ENCODE results near the gene TRAF4.

TRAF4 gene

GRCh38 chr17:28717578-28718332 lies 26.1 kb upstream of the TRAF4 start, which contains the start of gene RAB34:
Gene RAB34 (minus strand): TSS chr17:28717868. CDS start chr17:28717266, 602 bp downstream.
- Histone ChIP-seq H3K9ac (no peak within 1 kb of the TSS), H3K27me3 (ENCODE audit: insufficient read depth, low read depth) (peaks cover 24% of the 10 kb centered on the region), H3K79me2 (ENCODE audit: insufficient read depth, low read depth) (peaks cover 29% of the 10 kb centered on the region), H3K4me3 (IDR thresholded peaks at IDR 0.05; ENCODE audit: insufficient read depth, low read depth, low read length) (no peak within 1 kb of the TSS), H3K4me1 (ENCODE audit: low read depth, poor library complexity, severe bottlenecking) (peaks cover 24% of the 10 kb centered on the region), H4K20me1 (ENCODE audit: insufficient read depth) (0 out of 2 replicates have a peak, but pooled peaks cover 5% of the 10 kb centered on the region), H3K4me2 (peak within 1 kb of the TSS; percentile 86; the same call in 1 of the 2 replicates), H3K36me3 (ENCODE audit: insufficient read depth) (peaks cover 18% of the 10 kb centered on the region; the same call in 1 of the 2 replicates), H3K27ac (no peak within 1 kb of the TSS), H2AFZ (ENCODE audit: low read depth) (no peak within 1 kb of the TSS)
- no peak for TF ChIP-seq CTCF (conservative IDR thresholded peaks at IDR 0.05; ENCODE audit: low read depth, low read length)

DNA sequence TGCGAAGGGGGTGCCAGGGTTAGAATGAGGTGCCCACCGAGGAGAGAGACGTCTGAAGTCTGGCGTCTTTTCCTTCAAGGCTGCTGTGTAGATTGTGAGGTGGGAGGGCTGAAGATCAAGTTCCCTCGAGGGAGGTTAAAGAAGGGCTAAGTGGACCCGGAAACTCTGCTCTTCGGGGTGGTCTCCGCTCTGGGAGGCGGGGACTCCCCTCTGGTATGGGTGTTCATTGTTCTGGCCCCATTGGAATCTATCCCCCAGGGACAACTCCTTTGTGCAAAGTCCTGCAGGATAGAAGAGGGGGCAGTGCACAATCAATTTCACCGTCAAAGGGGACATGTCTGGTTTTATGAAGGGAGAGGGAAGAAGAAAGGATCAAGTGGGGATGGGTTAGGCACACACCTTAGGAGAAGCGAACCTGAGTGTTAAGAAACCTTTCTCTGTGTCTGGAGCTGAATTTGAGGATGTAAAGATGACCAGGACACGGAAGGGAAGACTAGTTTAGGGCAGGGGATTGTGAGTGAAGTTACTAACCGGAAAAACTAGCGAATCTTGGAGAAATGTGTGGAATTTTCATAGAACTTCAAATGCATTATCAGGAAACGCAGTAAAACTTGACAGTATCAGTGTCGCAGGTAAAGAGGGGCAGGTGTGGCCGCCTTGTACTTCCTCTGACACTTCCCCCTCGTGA lies 25.3 kb upstream of the TRAF4 start:
- H4K20me1 ChIP-seq (ENCODE audit: insufficient read depth) = 0 out of 2 replicates have a peak, but pooled peaks cover 5% of the 10 kb centered on the region
- H3K79me2 ChIP-seq (ENCODE audit: insufficient read depth, low read depth) = peaks cover 36% of the 10 kb centered on the region
- H3K27ac ChIP-seq = no peak overlapping the region
- no peak overlapping the region for H2AFZ ChIP-seq (ENCODE audit: low read depth)
- peaks cover 24% of the 10 kb centered on the region for H3K27me3 ChIP-seq (ENCODE audit: insufficient read depth, low read depth)
- H3K4me2 ChIP-seq = peak overlapping the region; percentile 86; the same call in 1 of the 2 replicates
- peaks cover 18% of the 10 kb centered on the region; the same call in 1 of the 2 replicates for H3K36me3 ChIP-seq (ENCODE audit: insufficient read depth)
- no peak for TF ChIP-seq CTCF (conservative IDR thresholded peaks at IDR 0.05; ENCODE audit: low read depth, low read length)
- no peak overlapping the region for H3K9ac ChIP-seq
- H3K4me1 ChIP-seq (ENCODE audit: low read depth, poor library complexity, severe bottlenecking) = peaks cover 30% of the 10 kb centered on the region
- H3K4me3 ChIP-seq (IDR thresholded peaks at IDR 0.05; ENCODE audit: insufficient read depth, low read depth, low read length) = no peak overlapping the region

GRCh38 chr17:28719021-28719433 lies 24.8 kb upstream of the TRAF4 start:
- Histone ChIP-seq H4K20me1 (ENCODE audit: insufficient read depth) (0 out of 2 replicates have a peak, but pooled peaks cover 5% of the 10 kb centered on the region), H3K4me1 (ENCODE audit: low read depth, poor library complexity, severe bottlenecking) (peaks cover 35% of the 10 kb centered on the region), H3K36me3 (ENCODE audit: insufficient read depth) (peaks cover 20% of the 10 kb centered on the region; the same call in 1 of the 2 replicates), H3K9ac (peak overlapping the region; percentile 96), H2AFZ (ENCODE audit: low read depth) (peak overlapping the region; percentile 86), H3K79me2 (ENCODE audit: insufficient read depth, low read depth) (peaks cover 36% of the 10 kb centered on the region), H3K4me3 (IDR thresholded peaks at IDR 0.05; ENCODE audit: insufficient read depth, low read depth, low read length) (no peak overlapping the region), H3K27ac (peak overlapping the region; percentile 90), H3K27me3 (ENCODE audit: insufficient read depth, low read depth) (peaks cover 24% of the 10 kb centered on the region), H3K4me2 (peak overlapping the region; percentile 86)
- TF ChIP-seq CTCF (conservative IDR thresholded peaks at IDR 0.05; ENCODE audit: low read depth, low read length) = no peak

DNA sequence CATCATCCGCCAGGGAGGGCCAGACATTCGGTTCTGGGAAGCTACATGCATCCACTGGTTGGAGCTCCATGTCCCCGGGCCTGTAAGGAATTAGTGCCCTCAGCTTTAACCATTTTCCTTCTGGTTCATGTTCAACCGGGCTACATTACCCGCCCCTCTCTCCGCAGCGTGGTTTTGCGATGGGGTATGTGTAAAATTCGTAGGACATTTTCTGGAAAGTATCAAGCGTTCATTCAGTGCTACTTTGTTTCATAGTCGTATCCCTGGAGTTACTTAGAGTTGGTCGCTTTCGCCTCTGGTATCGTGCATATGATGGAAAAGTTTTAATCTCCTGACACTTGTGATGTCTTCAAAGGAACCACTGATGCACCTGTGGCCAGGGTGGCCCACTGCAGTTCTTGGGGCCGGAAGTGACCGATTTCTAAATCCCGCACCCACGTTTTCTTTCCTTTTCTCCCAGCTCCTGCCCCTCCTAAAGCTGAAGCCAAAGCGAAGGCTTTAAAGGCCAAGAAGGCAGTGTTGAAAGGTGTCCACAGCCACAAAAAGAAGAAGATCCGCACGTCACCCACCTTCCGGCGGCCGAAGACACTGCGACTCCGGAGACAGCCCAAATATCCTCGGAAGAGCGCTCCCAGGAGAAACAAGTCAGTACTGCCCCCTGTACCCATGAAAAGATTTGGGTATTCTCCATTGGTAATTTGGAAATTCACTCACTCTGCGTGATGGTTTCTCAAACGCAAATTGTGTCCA lies 23.4 kb upstream of the TRAF4 start:
- no peak overlapping the region for H2AFZ ChIP-seq (ENCODE audit: low read depth)
- peaks cover 49% of the 10 kb centered on the region for H3K4me1 ChIP-seq (ENCODE audit: low read depth, poor library complexity, severe bottlenecking)
- TF ChIP-seq CTCF (conservative IDR thresholded peaks at IDR 0.05; ENCODE audit: low read depth, low read length) = no peak; the same call in 1 of the 2 replicates
- peaks cover 38% of the 10 kb centered on the region for H3K79me2 ChIP-seq (ENCODE audit: insufficient read depth, low read depth)
- H3K9ac ChIP-seq = peak overlapping the region; percentile 96
- H4K20me1 ChIP-seq (ENCODE audit: insufficient read depth) = 0 out of 2 replicates have a peak, but pooled peaks cover 5% of the 10 kb centered on the region
- peaks cover 13% of the 10 kb centered on the region for H3K27me3 ChIP-seq (ENCODE audit: insufficient read depth, low read depth)
- H3K4me3 ChIP-seq (IDR thresholded peaks at IDR 0.05; ENCODE audit: insufficient read depth, low read depth, low read length) = peak overlapping the region; percentile 65
- H3K27ac ChIP-seq = peak overlapping the region; percentile 90
- H3K4me2 ChIP-seq = peak overlapping the region; percentile 72
- H3K36me3 ChIP-seq (ENCODE audit: insufficient read depth) = peaks cover 25% of the 10 kb centered on the region; the same call in 1 of the 2 replicates

Data from KMS-11 (cell line).